ENCODE measurements around the gene METTL3. TPM values are rescaled to one million over a fixed set of nuclear protein-coding genes. Genes with fewer than 3 reads are reported as not detected.

METTL3 gene
- total and polyA plus RNA-seq, 2 of the 8 experiments (the other 6 are each of a cell fraction or from before 2014, with no cell fraction given), result 103 to 144 TPM

GRCh38 chr14:21529515-21529914 lies 18.4 kb upstream of the METTL3 start:
- no peak overlapping the region for H2BK120ac ChIP-seq (replicated peaks; ENCODE audit: low read depth, low read length)
- peak overlapping the region; percentile 20 for H3K27ac ChIP-seq (ENCODE audit: low read depth, low read length)
- peak overlapping the region; percentile 37; the same call in 1 of the 2 replicates for H2BK5ac ChIP-seq (ENCODE audit: low read depth, low read length)
- peak overlapping the region; percentile 65; the same call in 1 of the 2 replicates for H2AK5ac ChIP-seq (ENCODE audit: low read depth, low read length)
- no peak overlapping the region for H3K23ac ChIP-seq (ENCODE audit: insufficient read length)
- no peak overlapping the region for H4K8ac ChIP-seq (ENCODE audit: extremely low read depth, insufficient read depth, low read length)
- peaks cover 5 to 38% (median 9%) of the 10 kb centered on the region in 4 experiments for H3K36me3 ChIP-seq (ENCODE audit: control insufficient read depth in 2 of 4, insufficient read depth in 4 of 4, low read length in 3 of 4)
- H3K9me3 ChIP-seq (ENCODE audit: insufficient read depth in 2 of 2, low read depth in 1 of 2, low read length in 1 of 2), result no peaks in the 10 kb centered on the region
- peak overlapping the region; percentile 7; the same call in 1 of the 2 replicates for H2BK12ac ChIP-seq (ENCODE audit: low read depth, low read length)
- no peak overlapping the region for H3K14ac ChIP-seq (ENCODE audit: insufficient read length)
- H3K4me2 ChIP-seq (ENCODE audit: insufficient read depth in 1 of 2, low read depth in 2 of 2, low read length in 2 of 2), result peak overlapping the region in 1 of 2 experiments; percentile 35; a peak in 1 of 4 replicates
- no peak overlapping the region for H3K4me3 ChIP-seq (ENCODE audit: extremely low read depth in 1 of 4, insufficient read depth in 2 of 4, low read depth in 3 of 4, low read length in 4 of 4)
- DNase-seq (ENCODE audit: low read depth in 1 of 2, low spot score in 2 of 2), result no peak
- H2AFZ ChIP-seq (ENCODE audit: low read length), result no peak overlapping the region
- peaks cover 18 to 45% (median 27%) of the 10 kb centered on the region in 4 experiments for H3K4me1 ChIP-seq (replicated peaks in 1 of 4; ENCODE audit: control insufficient read depth in 3 of 4, insufficient read depth in 4 of 4, low read length in 3 of 4)
- H3K27me3 ChIP-seq (replicated peaks in 1 of 4; ENCODE audit: control insufficient read depth in 3 of 4, extremely low read depth in 1 of 4, insufficient read depth in 3 of 4, low read length in 3 of 4), result no peaks in the 10 kb centered on the region
- H3K79me1 ChIP-seq (ENCODE audit: low read depth, low read length), result peaks cover 10% of the 10 kb centered on the region
- peak overlapping the region; percentile 28 for H4K5ac ChIP-seq (ENCODE audit: insufficient read length, low read depth, low read length)
- 0 out of 2 replicates have a peak overlapping the region, but pooled peaks have one; percentile 9 for H2BK20ac ChIP-seq (ENCODE audit: low read length)
- peak overlapping the region; percentile 42; the same call in 1 of the 2 replicates for H3K18ac ChIP-seq (ENCODE audit: extremely low read depth, low read length)
- CTCF ChIA-PET (ENCODE audit: partially characterized antibody), result interaction anchor here (0.9 to 7.6 kb wide), 6 partner anchors 10 to 31 kb away, joined by 3 to 59 read pairs (median 4); partner anchors contain the start of gene METTL3
- H3K9ac ChIP-seq (replicated peaks in 1 of 4; ENCODE audit: extremely low read depth in 1 of 4, low read depth in 3 of 4, low read length in 3 of 4), result no peak overlapping the region
- POLR2A ChIA-PET (ENCODE audit: partially characterized antibody), result interaction anchor here (0.6 to 32.5 kb wide), 5 partner anchors 5 to 31 kb away, joined by 3 to 769 read pairs (median 13); partner anchors contain the start of genes METTL3 and SALL2
- 83% methylated on average over 1 of the region's 1 CpG; no CpG with 5 or more reads in 1 of the 2 experiments for WGBS, 2 experiments (ENCODE audit: extremely low coverage in 1 of 2, insufficient coverage in 1 of 2, insufficient read length in 1 of 2, insufficient replicate concordance in 2 of 2, low coverage in 1 of 2, low lambda C conversion rate in 2 of 2, missing lambda C conversion rate in 1 of 2)
- H3K23me2 ChIP-seq (ENCODE audit: low read depth, low read length), result peaks cover 16% of the 10 kb centered on the region
- TF ChIP-seq GABPA (IDR thresholded peaks at IDR 0.05; ENCODE audit: borderline replicate concordance, insufficient read depth, low read length), result no peak
- TF ChIP-seq EZH2 (IDR thresholded peaks at IDR 0.05; ENCODE audit: low read depth, low read length, severe bottlenecking), result no peak
- TF ChIP-seq BACH1 (IDR thresholded peaks at IDR 0.05; ENCODE audit: low read length), result no peak
- no peak for TF ChIP-seq CTBP2 (IDR thresholded peaks at IDR 0.05; ENCODE audit: borderline replicate concordance, insufficient read depth, insufficient read length, low read length)
- TF ChIP-seq TBP (IDR thresholded peaks at IDR 0.05; ENCODE audit: low read depth, low read length), result no peak
- TF ChIP-seq SRF (IDR thresholded peaks at IDR 0.05; ENCODE audit: low read depth, low read length), result no peak
- no peak for TF ChIP-seq PHF8 (conservative IDR thresholded peaks at IDR 0.05; ENCODE audit: low read depth, low read length)
- no peak for TF ChIP-seq CBX5 (IDR thresholded peaks at IDR 0.05; ENCODE audit: low read depth, low read length)
- TF ChIP-seq SIRT6 (IDR thresholded peaks at IDR 0.05; ENCODE audit: low read length), result no peak
- TF ChIP-seq E2F6 (IDR thresholded peaks at IDR 0.05), result no peak
- H3K79me2 ChIP-seq (ENCODE audit: control insufficient read depth in 1 of 2, insufficient read depth in 2 of 2, low read length in 2 of 2), result peaks cover 30 to 73% of the 10 kb centered on the region in 2 experiments
- no peak overlapping the region for H3K56ac ChIP-seq (replicated peaks; ENCODE audit: insufficient read length, low read depth, low read length)
- no peak for FAIRE-seq
- H3K4ac ChIP-seq (replicated peaks; ENCODE audit: insufficient read length, low read depth, low read length), result no peak overlapping the region
- H4K20me1 ChIP-seq (replicated peaks in 1 of 2; ENCODE audit: control insufficient read depth in 1 of 2, insufficient read depth in 2 of 2, low read length in 2 of 2), result peaks cover 0 to 4% of the 10 kb centered on the region in 2 experiments
- H2BK15ac ChIP-seq (ENCODE audit: low read length), result no peak overlapping the region
- H4K91ac ChIP-seq (replicated peaks; ENCODE audit: insufficient read length, low read length), result no peak overlapping the region
